ENCODE measurements around the gene PID1.

DNA sequence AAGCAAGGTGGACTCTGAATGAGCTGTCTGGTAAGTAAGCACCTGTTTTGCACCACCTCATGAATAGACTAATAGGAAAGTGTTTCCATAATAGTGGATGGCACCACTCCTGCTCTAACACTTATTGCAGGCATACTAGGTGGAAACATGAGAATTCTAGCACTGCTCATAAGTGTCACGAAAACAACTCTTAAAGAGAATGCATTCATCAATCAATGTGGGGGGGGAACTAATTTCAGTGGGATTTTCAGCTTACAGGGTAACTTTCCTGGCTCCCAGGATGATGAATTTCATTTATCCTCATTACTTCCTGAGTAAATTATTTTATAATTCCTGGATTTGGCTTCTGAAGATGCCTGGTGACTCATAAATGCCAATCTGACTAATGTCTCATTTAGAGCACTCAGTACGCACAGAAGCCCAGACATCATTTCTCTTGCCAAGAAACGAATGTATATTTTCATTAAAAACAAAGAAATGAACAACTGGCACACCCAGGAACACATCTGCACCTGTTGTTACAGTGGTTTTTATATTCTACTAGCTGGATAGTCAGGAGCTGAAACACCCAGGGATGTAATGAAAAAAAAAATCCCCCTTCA is 129.6 kb downstream of the PID1 start:
- TF ChIP-seq, protein P1, sequence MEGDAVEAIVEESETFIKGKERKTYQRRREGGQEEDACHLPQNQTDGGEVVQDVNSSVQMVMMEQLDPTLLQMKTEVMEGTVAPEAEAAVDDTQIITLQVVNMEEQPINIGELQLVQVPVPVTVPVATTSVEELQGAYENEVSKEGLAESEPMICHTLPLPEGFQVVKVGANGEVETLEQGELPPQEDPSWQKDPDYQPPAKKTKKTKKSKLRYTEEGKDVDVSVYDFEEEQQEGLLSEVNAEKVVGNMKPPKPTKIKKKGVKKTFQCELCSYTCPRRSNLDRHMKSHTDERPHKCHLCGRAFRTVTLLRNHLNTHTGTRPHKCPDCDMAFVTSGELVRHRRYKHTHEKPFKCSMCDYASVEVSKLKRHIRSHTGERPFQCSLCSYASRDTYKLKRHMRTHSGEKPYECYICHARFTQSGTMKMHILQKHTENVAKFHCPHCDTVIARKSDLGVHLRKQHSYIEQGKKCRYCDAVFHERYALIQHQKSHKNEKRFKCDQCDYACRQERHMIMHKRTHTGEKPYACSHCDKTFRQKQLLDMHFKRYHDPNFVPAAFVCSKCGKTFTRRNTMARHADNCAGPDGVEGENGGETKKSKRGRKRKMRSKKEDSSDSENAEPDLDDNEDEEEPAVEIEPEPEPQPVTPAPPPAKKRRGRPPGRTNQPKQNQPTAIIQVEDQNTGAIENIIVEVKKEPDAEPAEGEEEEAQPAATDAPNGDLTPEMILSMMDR (IDR thresholded peaks at IDR 0.05): no peak
- no peak for TF ChIP-seq EZH2 (IDR thresholded peaks at IDR 0.05; ENCODE audit: borderline replicate concordance, insufficient read depth, low read depth, low read length, poor library complexity, severe bottlenecking)
